Coronary artery (tissue), 2 donors: ENCODE data around the gene CDH24.

Experiments used
- DNase-seq: peaks from one replicate; pipeline ENCODE4 v3.0.0-alpha.2; 2017; ENCODE audit warnings: low spot score
- H3K27ac ChIP-seq, 2 donors: fragments of 200-600 bp; sonication (generic); one replicate each; pipeline ENCODE4 v1.5.1; 2016 to 2019
- H3K4me3 ChIP-seq: fragments of 200-600 bp; sonication (generic); 2 replicates; pipeline ENCODE4 v1.5.1; 2016; ENCODE audit warnings: mild to moderate bottlenecking, moderate library complexity
- TF ChIP-seq, protein P1 (sequence below): fragments of 200-600 bp; sonication (generic); IDR thresholded peaks from one replicate; pipeline ENCODE4 v1.5.1; 2019; ENCODE audit warnings: antibody characterized with exemption

Gene CDH24

GRCh38 chr14:23102801-23103200, 45.5 kb upstream of the CDH24 start:
- peak; percentile 53 for DNase-seq
- TF ChIP-seq, protein P1, sequence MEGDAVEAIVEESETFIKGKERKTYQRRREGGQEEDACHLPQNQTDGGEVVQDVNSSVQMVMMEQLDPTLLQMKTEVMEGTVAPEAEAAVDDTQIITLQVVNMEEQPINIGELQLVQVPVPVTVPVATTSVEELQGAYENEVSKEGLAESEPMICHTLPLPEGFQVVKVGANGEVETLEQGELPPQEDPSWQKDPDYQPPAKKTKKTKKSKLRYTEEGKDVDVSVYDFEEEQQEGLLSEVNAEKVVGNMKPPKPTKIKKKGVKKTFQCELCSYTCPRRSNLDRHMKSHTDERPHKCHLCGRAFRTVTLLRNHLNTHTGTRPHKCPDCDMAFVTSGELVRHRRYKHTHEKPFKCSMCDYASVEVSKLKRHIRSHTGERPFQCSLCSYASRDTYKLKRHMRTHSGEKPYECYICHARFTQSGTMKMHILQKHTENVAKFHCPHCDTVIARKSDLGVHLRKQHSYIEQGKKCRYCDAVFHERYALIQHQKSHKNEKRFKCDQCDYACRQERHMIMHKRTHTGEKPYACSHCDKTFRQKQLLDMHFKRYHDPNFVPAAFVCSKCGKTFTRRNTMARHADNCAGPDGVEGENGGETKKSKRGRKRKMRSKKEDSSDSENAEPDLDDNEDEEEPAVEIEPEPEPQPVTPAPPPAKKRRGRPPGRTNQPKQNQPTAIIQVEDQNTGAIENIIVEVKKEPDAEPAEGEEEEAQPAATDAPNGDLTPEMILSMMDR = no peak
- Histone ChIP-seq H3K27ac (no peak overlapping the region), H3K4me3 (no peak overlapping the region)

- Histone ChIP-seq H3K4me3 (no peak overlapping the region), H3K27ac (no peak overlapping the region)
- TF ChIP-seq, protein P1 = no peak
- DNase-seq = peak; percentile 69
Observed at GRCh38 chr14:23101986-23102625, 44.8 kb upstream of the CDH24 start.

DNA sequence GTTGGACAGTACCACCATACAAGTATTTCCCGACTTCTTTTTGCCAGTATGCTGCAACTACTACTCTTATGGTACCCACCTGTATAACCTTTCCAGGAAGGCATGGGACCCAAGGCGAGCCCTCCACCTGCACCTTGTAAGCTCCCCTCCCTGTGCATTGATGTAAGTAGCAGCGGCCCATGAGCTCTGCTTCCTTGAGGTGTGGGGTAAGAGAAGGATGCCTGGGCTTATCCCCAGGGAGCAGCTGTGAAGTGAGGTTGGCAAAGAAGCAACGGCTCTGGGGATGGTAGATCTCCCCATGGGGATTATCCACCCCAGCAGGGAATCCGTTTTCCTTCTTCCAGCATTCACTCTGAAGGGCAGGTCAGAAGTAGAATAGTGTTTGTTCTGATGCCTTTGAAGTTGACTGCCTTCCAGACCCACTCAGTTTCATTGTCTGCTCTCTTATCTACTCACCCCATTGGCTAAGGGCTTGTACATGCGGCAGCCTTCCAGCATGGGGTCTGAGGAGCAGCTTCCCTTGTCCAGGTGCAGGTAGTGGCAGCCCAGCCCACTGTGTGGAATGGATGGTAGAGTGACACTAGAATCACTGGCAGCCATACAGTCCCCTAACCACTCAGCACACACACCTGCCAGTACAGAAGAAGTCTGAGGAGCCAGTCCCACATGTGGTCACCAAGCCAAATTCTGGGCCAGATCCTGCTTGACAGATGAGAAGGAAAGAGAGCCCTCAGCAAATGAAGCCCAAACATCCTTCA, 44.1 kb upstream of the CDH24 start:
- TF ChIP-seq, protein P1 = no peak
- Histone ChIP-seq H3K27ac (no peak overlapping the region), H3K4me3 (no peak overlapping the region)
- DNase-seq = peak; percentile 47

DNA sequence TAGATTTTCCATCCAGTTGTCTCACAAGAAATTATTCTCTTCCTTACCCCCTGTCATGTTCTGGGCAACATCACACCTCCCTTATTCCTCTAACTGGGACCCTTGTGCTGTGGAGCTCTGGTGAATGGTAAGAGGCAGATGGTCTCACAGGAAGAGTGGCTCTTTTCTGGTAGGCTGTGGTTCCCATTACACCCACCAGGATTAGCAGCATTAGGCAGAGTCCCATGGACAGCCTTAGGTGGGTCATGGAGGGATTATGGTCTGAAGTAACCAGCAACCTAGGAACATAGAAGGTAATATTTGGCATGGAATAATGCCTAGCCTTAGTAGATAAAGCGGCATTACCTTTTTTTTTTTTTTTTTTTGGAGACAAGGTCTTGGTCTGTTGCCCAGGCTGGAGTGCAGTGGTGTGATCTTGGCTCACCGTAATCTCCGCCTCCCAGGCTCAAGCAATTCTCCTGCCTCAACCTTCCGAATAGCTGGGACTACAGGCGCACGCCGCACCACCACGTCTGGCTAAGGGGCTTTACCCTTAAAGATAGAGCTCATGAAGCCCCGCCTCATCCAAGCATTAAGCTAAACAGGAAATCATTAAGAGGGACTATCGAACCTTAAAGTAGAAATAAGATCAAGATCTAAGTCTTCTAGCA, 42.0 kb upstream of the CDH24 start:
- Histone ChIP-seq H3K4me3 (no peak overlapping the region), H3K27ac (no peak overlapping the region)
- peak; percentile 19 for DNase-seq
- TF ChIP-seq, protein P1 = no peak

GRCh38 chr14:23097786-23098185, 40.5 kb upstream of the CDH24 start:
- peak; percentile 64 for DNase-seq
- H3K27ac ChIP-seq = no peak overlapping the region

DNA sequence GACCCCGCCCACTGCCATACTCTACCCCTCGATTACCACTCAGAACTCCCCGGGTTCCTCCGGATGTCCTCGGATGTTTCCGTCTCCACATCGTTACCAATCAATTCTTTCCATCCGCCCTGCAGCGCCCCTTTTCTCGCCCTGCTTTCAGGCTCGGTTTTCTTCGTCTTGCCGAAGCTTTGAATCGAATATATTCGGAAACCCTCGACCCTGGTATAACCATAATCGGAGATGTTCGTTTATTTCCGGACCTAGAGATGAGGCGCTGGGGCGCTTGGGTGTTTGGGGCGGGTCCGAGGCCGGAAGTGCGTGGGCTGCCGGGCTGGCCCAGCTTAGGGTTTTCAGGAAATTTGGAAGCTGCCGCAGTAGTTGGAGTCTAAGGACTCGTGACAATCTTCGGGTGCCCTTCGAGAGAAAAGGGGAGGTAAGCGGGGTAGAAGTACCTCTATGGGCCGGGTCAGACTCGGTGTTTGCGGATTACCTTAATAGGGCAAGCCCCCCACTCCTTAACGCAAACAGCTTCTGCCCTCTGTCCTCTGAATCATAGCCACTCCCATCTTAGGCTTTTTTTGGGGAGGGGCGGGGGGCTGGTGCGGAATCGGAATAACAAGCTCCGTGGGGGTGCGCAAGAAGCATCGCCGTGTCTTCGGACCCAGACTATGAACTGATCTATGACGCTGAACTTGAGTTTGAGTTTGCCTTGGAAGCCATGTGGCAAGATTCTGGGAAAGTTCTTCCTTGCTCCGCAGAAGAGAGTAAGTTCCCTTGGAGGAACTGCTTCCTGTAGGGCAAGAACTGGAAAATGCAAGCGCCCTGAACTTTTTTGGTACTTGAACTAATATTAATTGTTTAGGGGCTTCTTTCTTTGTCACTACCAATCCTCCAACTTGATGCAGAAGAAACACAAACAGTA, 38.1 kb upstream of the CDH24 start, which contains the start of gene C14orf119:
TSS of gene C14orf119 (plus strand) at position 310 of the 913 bp plus-strand sequence. CDS start 2,154 bp downstream, outside the sequence.
- TF ChIP-seq, protein P1 = no peak
- H3K27ac ChIP-seq = peak within 1 kb of the TSS; percentile 98 to 99
- peak; percentile 100 for DNase-seq
- peak within 1 kb of the TSS; percentile 91 for H3K4me3 ChIP-seq

More at GRCh38 chr14:23097786-23098185, 40.5 kb upstream of the CDH24 start:
- no peak overlapping the region for H3K4me3 ChIP-seq
- TF ChIP-seq, protein P1 = no peak
